Muscle layer of duodenum (tissue), 2 donors: Measurements from ENCODE around the gene IMMT.
A peak's percentile ranks its signal among the peaks of the same experiment; 100 is the strongest.
"Not testable (repeated sequence)": the region's sequence is repeated elsewhere in the genome, so short reads cannot be mapped to it uniquely, and the experiment has no call there.

Source experiments
- H3K27ac ChIP-seq: one replicate; pipeline ENCODE4 v1.7.0; 2013; ENCODE audit warnings: mild to moderate bottlenecking, low read length
- H3K27me3 ChIP-seq: one replicate; pipeline ENCODE4 v1.7.0; 2013; ENCODE audit warnings: low read depth, mild to moderate bottlenecking, control low read depth, low read length
- H3K36me3 ChIP-seq, 2 donors: one replicate each; pipeline ENCODE4 v1.7.0; 2013; ENCODE audit warnings: low read length in 2 of 2, control low read depth in 1 of 2, mild to moderate bottlenecking in 1 of 2; ENCODE audit not compliant: insufficient read depth in 2 of 2, control insufficient read depth in 1 of 2
- H3K4me1 ChIP-seq, 2 donors: one replicate each; pipeline ENCODE4 v1.7.0; 2013; ENCODE audit warnings: low read length in 2 of 2, mild to moderate bottlenecking in 2 of 2, control low read depth in 1 of 2, moderate library complexity in 1 of 2; ENCODE audit not compliant: insufficient read depth in 2 of 2, control insufficient read depth in 1 of 2
- H3K4me3 ChIP-seq, 2 donors: one replicate each; pipeline ENCODE4 v1.7.0; 2013; ENCODE audit warnings: low read length in 2 of 2, low read depth in 1 of 2, mild to moderate bottlenecking in 1 of 2
- H3K9me3 ChIP-seq, 2 donors: one replicate each; pipeline ENCODE4 v1.7.0; 2013; ENCODE audit warnings: low read length in 2 of 2, control low read depth in 1 of 2, mild to moderate bottlenecking in 1 of 2; ENCODE audit not compliant: control insufficient read depth in 1 of 2
- donor health status: healthy.

The IMMT gene

GRCh38 chr2:86213056-86213455 is 17.8 kb upstream of the IMMT start:
- Histone ChIP-seq H3K9me3 (no peaks in the 10 kb centered on the region), H3K4me3 (no peak overlapping the region), H3K4me1 (peaks cover 0 to 11% of the 10 kb centered on the region in 2 donors), H3K36me3 (peaks cover 48 to 49% of the 10 kb centered on the region in 2 donors), H3K27me3 (no peaks in the 10 kb centered on the region), H3K27ac (no peak overlapping the region)

- Histone ChIP-seq H3K4me3 (no peak overlapping the region), H3K36me3 (peaks cover 54 to 62% of the 10 kb centered on the region in 2 donors), H3K27me3 (no peaks in the 10 kb centered on the region), H3K9me3 (no peaks in the 10 kb centered on the region), H3K27ac (no peak overlapping the region), H3K4me1 (peaks cover 0 to 11% of the 10 kb centered on the region in 2 donors)
Observed at GRCh38 chr2:86211796-86212188, 16.5 kb upstream of the IMMT start.

- peaks cover 60 to 68% of the 10 kb centered on the region in 2 donors for H3K36me3 ChIP-seq
- no peak overlapping the region for H3K27ac ChIP-seq
- H3K4me3 ChIP-seq, result no peak overlapping the region
- H3K27me3 ChIP-seq, result no peaks in the 10 kb centered on the region
- H3K9me3 ChIP-seq, result no peaks in the 10 kb centered on the region
- peaks cover 0 to 11% of the 10 kb centered on the region in 2 donors for H3K4me1 ChIP-seq
Observed at GRCh38 chr2:86211033-86211795, 16.0 kb upstream of the IMMT start.

GRCh38 chr2:86204458-86204857 is 9.2 kb upstream of the IMMT start:
- no peak overlapping the region for H3K27ac ChIP-seq
- no peak overlapping the region for H3K4me3 ChIP-seq
- no peaks in the 10 kb centered on the region for H3K9me3 ChIP-seq
- no peaks in the 10 kb centered on the region for H3K27me3 ChIP-seq
- peaks cover 10 to 26% of the 10 kb centered on the region in 2 donors for H3K4me1 ChIP-seq
- peaks cover 26 to 36% of the 10 kb centered on the region in 2 donors for H3K36me3 ChIP-seq

- H3K27me3 ChIP-seq, result no peaks in the 10 kb centered on the region
- H3K9me3 ChIP-seq, result no peaks in the 10 kb centered on the region
- no peak overlapping the region for H3K4me3 ChIP-seq
- H3K4me1 ChIP-seq, result peaks cover 10 to 26% of the 10 kb centered on the region in 2 donors
- no peak overlapping the region for H3K27ac ChIP-seq
- H3K36me3 ChIP-seq, result peaks cover 19 to 28% of the 10 kb centered on the region in 2 donors
Observed at GRCh38 chr2:86203614-86204013, 8.4 kb upstream of the IMMT start.

GRCh38 chr2:86202702-86203101 is 7.4 kb upstream of the IMMT start:
- Histone ChIP-seq H3K27me3 (no peaks in the 10 kb centered on the region), H3K4me3 (no peak overlapping the region), H3K4me1 (peaks cover 10 to 26% of the 10 kb centered on the region in 2 donors), H3K27ac (no peak overlapping the region), H3K9me3 (no peaks in the 10 kb centered on the region), H3K36me3 (peaks cover 10 to 18% of the 10 kb centered on the region in 2 donors)

- Histone ChIP-seq H3K27me3 (no peaks in the 10 kb centered on the region), H3K27ac (no peak overlapping the region)
Observed at GRCh38 chr2:86202336-86202692, 7.1 kb upstream of the IMMT start.

GRCh38 chr2:86201671-86202335 is 6.5 kb upstream of the IMMT start:
- Histone ChIP-seq H3K27me3 (no peaks in the 10 kb centered on the region), H3K4me3 (no peak overlapping the region), H3K27ac (no peak overlapping the region), H3K9me3 (no peaks in the 10 kb centered on the region), H3K4me1 (peaks cover 10 to 26% of the 10 kb centered on the region in 2 donors), H3K36me3 (peaks cover 8 to 9% of the 10 kb centered on the region in 2 donors)

More at GRCh38 chr2:86202336-86202692, 7.1 kb upstream of the IMMT start:
- Histone ChIP-seq H3K36me3 (peaks cover 9 to 15% of the 10 kb centered on the region in 2 donors), H3K4me3 (no peak overlapping the region), H3K9me3 (no peaks in the 10 kb centered on the region), H3K4me1 (peaks cover 10 to 26% of the 10 kb centered on the region in 2 donors)

GRCh38 chr2:86200564-86200963 is 5.3 kb upstream of the IMMT start:
- not testable (repeated sequence) for H3K27me3 ChIP-seq, H3K27ac ChIP-seq, H3K9me3 ChIP-seq, H3K36me3 ChIP-seq
- Histone ChIP-seq H3K4me1 (peaks cover 10 to 31% of the 10 kb centered on the region in 2 donors), H3K4me3 (peak overlapping the region; percentile 86 to 92)

- peaks cover 0 to 3% of the 10 kb centered on the region in 2 donors for H3K36me3 ChIP-seq
- H3K9me3 ChIP-seq, result no peaks in the 10 kb centered on the region
- no peaks in the 10 kb centered on the region for H3K27me3 ChIP-seq
- H3K4me1 ChIP-seq, result peaks cover 10 to 31% of the 10 kb centered on the region in 2 donors
- peak overlapping the region; percentile 86 to 92 for H3K4me3 ChIP-seq
- peak overlapping the region; percentile 74 for H3K27ac ChIP-seq
Observed at GRCh38 chr2:86199834-86200177, 4.5 kb upstream of the IMMT start.

- peak overlapping the region; percentile 90 for H3K27ac ChIP-seq
- H3K9me3 ChIP-seq, result no peaks in the 10 kb centered on the region
- peak overlapping the region; percentile 86 to 95 for H3K4me3 ChIP-seq
- peaks cover 16 to 54% of the 10 kb centered on the region in 2 donors for H3K4me1 ChIP-seq
- no peaks in the 10 kb centered on the region for H3K27me3 ChIP-seq
- H3K36me3 ChIP-seq, result peaks cover 0 to 3% of the 10 kb centered on the region in 2 donors
Observed at GRCh38 chr2:86195808-86196387, 636 bp upstream of the IMMT start.
